ENCODE data around the gene GSTA5. TPM values are rescaled to one million over a fixed set of nuclear protein-coding genes. Genes with fewer than 3 reads are reported as not detected.

The GSTA5 gene
- total and polyA plus RNA-seq, 10 of the 15 experiments (the other 5 are each of a cell fraction or from before 2014, with no cell fraction given) = not detected

- 47% methylated on average over 20 of the region's 20 CpGs for WGBS (ENCODE audit: insufficient coverage, insufficient replicate concordance, low lambda C conversion rate, missing lambda C conversion rate)
- CTCF ChIA-PET = interaction anchor here (0.6 to 1.2 kb wide), 3 partner anchors 10 to 866 kb away, joined by 3 read pairs; no protein-coding TSS in a partner anchor
- Histone ChIP-seq H3K4me3 (no peak overlapping the region), H3K79me2 (ENCODE audit: control insufficient read depth, insufficient read depth, low read length) (no peaks in the 10 kb centered on the region), H2AFZ (ENCODE audit: control insufficient read depth, low read depth, low read length) (no peak overlapping the region), H3K4me1 (ENCODE audit: control insufficient read depth, insufficient read depth, low read length) (no peaks in the 10 kb centered on the region), H3K9ac (ENCODE audit: control insufficient read depth, insufficient read depth, low read length) (no peak overlapping the region), H3K27ac (ENCODE audit: control insufficient read depth, insufficient read depth) (no peak overlapping the region), H3K27me3 (replicated peaks in 1 of 2; ENCODE audit: control insufficient read depth in 2 of 2, insufficient read depth in 2 of 2, low read length in 1 of 2) (no peaks in the 10 kb centered on the region), H3K4me2 (ENCODE audit: control insufficient read depth, insufficient read depth) (no peak overlapping the region), H4K20me1 (ENCODE audit: control insufficient read depth, insufficient read depth) (no peaks in the 10 kb centered on the region), H3K9me3 (replicated peaks; ENCODE audit: control insufficient read depth, insufficient read depth, low read length) (no peaks in the 10 kb centered on the region), H3K36me3 (ENCODE audit: control insufficient read depth in 2 of 2, insufficient read depth in 2 of 2, low read length in 1 of 2) (no peaks in the 10 kb centered on the region)
- POLR2A ChIA-PET = no interaction called here
- SMC1A ChIA-PET (ENCODE audit: uncharacterized antibody, unreplicated experiment) = no interaction called here
- TF ChIP-seq EZH2 (IDR thresholded peaks at IDR 0.05; ENCODE audit: borderline replicate concordance, control insufficient read depth, low read depth, low read length) = no peak
- TF ChIP-seq CREM (IDR thresholded peaks at IDR 0.05; ENCODE audit: low read depth) = no peak
- TF ChIP-seq RAD21 (IDR thresholded peaks at IDR 0.05; ENCODE audit: insufficient read depth, low read depth, low read length) = peak; percentile 40; the same call in 1 of the 2 replicates
- TF ChIP-seq CTCF (IDR thresholded peaks at IDR 0.05 in 2 of 3, conservative IDR thresholded peaks at IDR 0.05 in 1 of 3; ENCODE audit: control insufficient read depth in 2 of 3, extremely low read depth in 1 of 3, insufficient read depth in 1 of 3, low read depth in 3 of 3, low read length in 3 of 3) = peak; percentile 61 to 80 (median 78)
- no peak for TF ChIP-seq NFIC (IDR thresholded peaks at IDR 0.05; ENCODE audit: low read depth, low read length)
- TF ChIP-seq SMC3 (IDR thresholded peaks at IDR 0.05; ENCODE audit: borderline replicate concordance, low read length) = peak; percentile 29; the same call in 1 of the 2 replicates
- no TSS peak for BruUV-seq (replicated peaks)
- in situ Hi-C loops (cut with MboI) (no loop called here), intact Hi-C loops (cut with micrococcal nuclease; ENCODE audit: unreplicated experiment) (no loop called here)
- DNase-seq (ENCODE audit: low read depth, low spot score) (no peak), ATAC-seq (peak; percentile 89), FAIRE-seq (peak; percentile 41)
- RAD21 ChIA-PET (ENCODE audit: unreplicated experiment) = no interaction called here
Measured at GRCh38 chr6:52839124-52840055, 1.2 kb downstream of the GSTA5 start.
